Ishikawa (cell line): ENCODE measurements around the gene LRP1.

ENCODE experiments used
- CEBPB ChIP-seq: IDR thresholded peaks from 2 replicates; pipeline ENCODE4 v1.6.1; 2012
- CREB1 ChIP-seq: IDR thresholded peaks from 2 replicates; pipeline ENCODE4 v1.6.1; 2012; ENCODE audit warnings: low read depth
- EGR1 ChIP-seq: IDR thresholded peaks from 2 replicates; pipeline ENCODE4 v1.6.1; 2012
- EP300 ChIP-seq: IDR thresholded peaks from 2 replicates; pipeline ENCODE4 v1.6.1; 2012; ENCODE audit warnings: borderline replicate concordance
- FOXM1 ChIP-seq: IDR thresholded peaks from 2 replicates; pipeline ENCODE4 v1.6.1; 2012; ENCODE audit warnings: low read depth, borderline replicate concordance
- NFIC ChIP-seq: IDR thresholded peaks from 2 replicates; pipeline ENCODE4 v1.6.1; 2012
- RAD21 ChIP-seq: IDR thresholded peaks from 2 replicates; pipeline ENCODE4 v1.6.1; 2012; ENCODE audit warnings: low read depth
- TAF1 ChIP-seq: IDR thresholded peaks from 2 replicates; pipeline ENCODE4 v1.6.1; 2012; ENCODE audit warnings: low read depth, mild to moderate bottlenecking
- TCF12 ChIP-seq: IDR thresholded peaks from 2 replicates; pipeline ENCODE4 v1.6.1; 2012; ENCODE audit warnings: low read depth
- YY1 ChIP-seq: IDR thresholded peaks from 2 replicates; pipeline ENCODE4 v1.6.1; 2012; ENCODE audit warnings: low read depth
- ZBTB7A ChIP-seq: IDR thresholded peaks from 2 replicates; pipeline ENCODE4 v1.6.1; 2012; ENCODE audit warnings: low read depth
- TF ChIP-seq, protein P1 (sequence below): IDR thresholded peaks from 2 replicates; pipeline ENCODE4 v1.6.1; 2012
- TF ChIP-seq, protein P2 (sequence below): IDR thresholded peaks from 2 replicates; pipeline ENCODE4 v1.6.1; 2012; ENCODE audit warnings: low read depth, mild to moderate bottlenecking

Gene LRP1

DNA sequence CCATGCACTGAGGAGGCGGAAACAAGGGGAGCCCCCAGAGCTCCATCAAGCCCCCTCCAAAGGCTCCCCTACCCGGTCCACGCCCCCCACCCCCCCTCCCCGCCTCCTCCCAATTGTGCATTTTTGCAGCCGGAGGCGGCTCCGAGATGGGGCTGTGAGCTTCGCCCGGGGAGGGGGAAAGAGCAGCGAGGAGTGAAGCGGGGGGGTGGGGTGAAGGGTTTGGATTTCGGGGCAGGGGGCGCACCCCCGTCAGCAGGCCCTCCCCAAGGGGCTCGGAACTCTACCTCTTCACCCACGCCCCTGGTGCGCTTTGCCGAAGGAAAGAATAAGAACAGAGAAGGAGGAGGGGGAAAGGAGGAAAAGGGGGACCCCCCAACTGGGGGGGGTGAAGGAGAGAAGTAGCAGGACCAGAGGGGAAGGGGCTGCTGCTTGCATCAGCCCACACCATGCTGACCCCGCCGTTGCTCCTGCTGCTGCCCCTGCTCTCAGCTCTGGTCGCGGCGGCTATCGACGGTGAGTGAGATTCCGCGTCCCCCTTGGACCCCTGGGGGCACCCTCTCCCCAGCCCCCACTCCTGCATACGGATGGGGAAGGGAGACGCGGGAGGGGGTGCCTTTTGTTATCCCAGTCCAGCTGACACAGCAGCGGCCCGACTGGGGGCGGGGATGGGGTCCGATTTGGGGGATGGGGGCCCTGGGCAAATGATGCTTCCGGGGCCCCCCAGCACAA lies 400 bp downstream of the LRP1 start:
- no peak for TF ChIP-seq TCF12
- TF ChIP-seq, protein P1, sequence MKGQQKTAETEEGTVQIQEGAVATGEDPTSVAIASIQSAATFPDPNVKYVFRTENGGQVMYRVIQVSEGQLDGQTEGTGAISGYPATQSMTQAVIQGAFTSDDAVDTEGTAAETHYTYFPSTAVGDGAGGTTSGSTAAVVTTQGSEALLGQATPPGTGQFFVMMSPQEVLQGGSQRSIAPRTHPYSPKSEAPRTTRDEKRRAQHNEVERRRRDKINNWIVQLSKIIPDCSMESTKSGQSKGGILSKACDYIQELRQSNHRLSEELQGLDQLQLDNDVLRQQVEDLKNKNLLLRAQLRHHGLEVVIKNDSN: no peak
- TF ChIP-seq EGR1: no peak
- TF ChIP-seq CEBPB: no peak
- no peak for TF ChIP-seq EP300
- TF ChIP-seq ZBTB7A: no peak
- TF ChIP-seq, protein P2, sequence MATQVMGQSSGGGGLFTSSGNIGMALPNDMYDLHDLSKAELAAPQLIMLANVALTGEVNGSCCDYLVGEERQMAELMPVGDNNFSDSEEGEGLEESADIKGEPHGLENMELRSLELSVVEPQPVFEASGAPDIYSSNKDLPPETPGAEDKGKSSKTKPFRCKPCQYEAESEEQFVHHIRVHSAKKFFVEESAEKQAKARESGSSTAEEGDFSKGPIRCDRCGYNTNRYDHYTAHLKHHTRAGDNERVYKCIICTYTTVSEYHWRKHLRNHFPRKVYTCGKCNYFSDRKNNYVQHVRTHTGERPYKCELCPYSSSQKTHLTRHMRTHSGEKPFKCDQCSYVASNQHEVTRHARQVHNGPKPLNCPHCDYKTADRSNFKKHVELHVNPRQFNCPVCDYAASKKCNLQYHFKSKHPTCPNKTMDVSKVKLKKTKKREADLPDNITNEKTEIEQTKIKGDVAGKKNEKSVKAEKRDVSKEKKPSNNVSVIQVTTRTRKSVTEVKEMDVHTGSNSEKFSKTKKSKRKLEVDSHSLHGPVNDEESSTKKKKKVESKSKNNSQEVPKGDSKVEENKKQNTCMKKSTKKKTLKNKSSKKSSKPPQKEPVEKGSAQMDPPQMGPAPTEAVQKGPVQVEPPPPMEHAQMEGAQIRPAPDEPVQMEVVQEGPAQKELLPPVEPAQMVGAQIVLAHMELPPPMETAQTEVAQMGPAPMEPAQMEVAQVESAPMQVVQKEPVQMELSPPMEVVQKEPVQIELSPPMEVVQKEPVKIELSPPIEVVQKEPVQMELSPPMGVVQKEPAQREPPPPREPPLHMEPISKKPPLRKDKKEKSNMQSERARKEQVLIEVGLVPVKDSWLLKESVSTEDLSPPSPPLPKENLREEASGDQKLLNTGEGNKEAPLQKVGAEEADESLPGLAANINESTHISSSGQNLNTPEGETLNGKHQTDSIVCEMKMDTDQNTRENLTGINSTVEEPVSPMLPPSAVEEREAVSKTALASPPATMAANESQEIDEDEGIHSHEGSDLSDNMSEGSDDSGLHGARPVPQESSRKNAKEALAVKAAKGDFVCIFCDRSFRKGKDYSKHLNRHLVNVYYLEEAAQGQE: no peak

GRCh38 chr12:57129321-57129842 lies 1.1 kb downstream of the LRP1 start:
- TF ChIP-seq TCF12 (no peak), FOXM1 (no peak), EGR1 (no peak), TAF1 (no peak), CEBPB (no peak)

GRCh38 chr12:57129889-57130288 lies 1.6 kb downstream of the LRP1 start:
- no peak for TF ChIP-seq TAF1
- no peak for TF ChIP-seq CEBPB
- no peak for TF ChIP-seq CREB1
- TF ChIP-seq RAD21: no peak
- TF ChIP-seq, protein P1: no peak
- no peak for TF ChIP-seq ZBTB7A
- no peak for TF ChIP-seq EP300
- TF ChIP-seq, protein P2: no peak

DNA sequence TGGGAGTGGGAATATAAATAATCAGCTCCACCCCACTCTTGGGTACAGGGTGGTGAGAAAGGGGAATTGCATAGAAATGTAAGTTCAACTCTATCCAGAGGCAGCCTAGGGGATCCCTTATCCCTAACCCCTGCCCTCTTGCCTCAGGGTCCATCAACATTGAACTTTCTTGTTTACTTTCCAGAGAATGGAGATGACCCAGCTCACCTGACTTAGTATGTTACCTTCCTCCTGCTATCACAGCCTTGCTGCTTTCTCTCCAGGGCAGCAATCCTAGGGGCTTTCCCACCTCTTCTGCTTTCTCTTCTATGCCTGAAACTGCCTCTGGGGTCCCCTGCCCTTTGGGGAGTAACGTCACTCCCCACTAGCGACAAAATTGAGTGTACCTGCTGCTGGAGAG lies 2.7 kb downstream of the LRP1 start:
- TF ChIP-seq, protein P2: no peak

DNA sequence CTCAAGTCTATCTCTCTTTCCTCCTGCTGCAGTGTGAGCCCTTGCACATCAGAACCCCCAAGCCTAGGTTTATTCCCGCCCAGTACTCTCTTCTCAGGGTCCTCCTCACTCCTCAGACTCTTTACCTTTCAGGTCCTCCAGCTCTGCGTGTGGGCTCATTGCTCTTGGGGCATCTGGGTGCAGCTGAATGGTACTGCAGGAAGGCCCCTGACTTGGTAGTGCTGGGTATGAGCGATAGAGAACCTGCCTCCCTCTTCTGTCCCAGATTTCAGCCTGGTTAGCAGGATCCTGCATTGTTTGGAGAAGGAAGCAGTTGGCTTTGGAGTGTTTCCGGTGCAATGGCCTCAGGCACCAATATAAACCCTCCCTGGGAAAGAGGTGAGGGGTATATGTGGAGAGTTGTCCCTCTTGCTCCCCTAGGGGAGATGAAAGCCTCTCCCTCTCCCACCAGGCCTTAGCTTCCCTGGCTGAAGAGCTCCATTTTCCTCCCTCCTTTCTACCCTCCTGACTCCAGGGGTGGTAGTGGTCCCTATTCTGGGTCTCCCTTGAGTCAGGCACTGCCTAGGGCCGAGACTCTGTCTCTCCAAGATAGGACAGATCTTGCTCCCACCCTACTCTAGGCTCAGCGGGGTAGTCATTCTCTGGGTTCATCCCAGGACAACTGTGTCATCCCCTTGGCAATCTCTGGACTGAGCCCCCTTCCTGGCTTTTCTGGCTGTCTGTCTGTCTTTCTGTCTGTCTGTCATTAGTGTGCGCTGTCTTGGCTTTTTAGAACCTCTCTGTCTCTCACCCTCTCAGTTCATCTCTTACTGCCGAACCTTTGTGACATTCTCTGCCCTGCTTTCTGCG lies 3.8 kb downstream of the LRP1 start:
- no peak for TF ChIP-seq YY1
- TF ChIP-seq NFIC: no peak
- TF ChIP-seq, protein P1: no peak
- no peak for TF ChIP-seq TAF1
